H1 (cell line): ENCODE data around the gene RHBG. TPM values are rescaled to one million over a fixed set of nuclear protein-coding genes. Genes with fewer than 3 reads are reported as not detected.

ENCODE experiments used
- CTCF ChIA-PET: fragments of 300-600 bp; sonication (Branson Sonifier 250); formaldehyde crosslinking; loops from one replicate; lab custom pipeline; 2021; ENCODE audit not compliant: partially characterized antibody; lab: Charles Lee
- POLR2A ChIA-PET: fragments of 300-600 bp; sonication (Branson Sonifier 250); formaldehyde crosslinking; loops from one replicate; lab custom pipeline; 2021; ENCODE audit warnings: inconsistent platforms; ENCODE audit not compliant: partially characterized antibody; lab: Charles Lee
- DNase-seq, 2 experiments: peaks; one replicate each; pipeline versions ENCODE4 v3.0.0 to v3.0.0-alpha.2; 2010 to 2022; ENCODE audit warnings: low spot score in 2 of 2, low read depth in 1 of 2, mixed read lengths in 1 of 2
- FAIRE-seq: peaks from 2 replicates; lab custom pipeline; 2011; peaks lifted over from hg19 to GRCh38; lab: Jason Lieb, UNC
- H2AFZ ChIP-seq: 2 replicates; pipeline ENCODE4 v1.8.1; 2012; ENCODE audit warnings: low read length, inconsistent platforms
- H2AK5ac ChIP-seq: 2 replicates; pipeline ENCODE4 v1.6.1; 2013; ENCODE audit warnings: low read depth, low read length
- H2BK120ac ChIP-seq: replicated peaks from 2 replicates; pipeline ENCODE3; 2013; ENCODE audit warnings: low read depth, low read length, inconsistent platforms
- H2BK12ac ChIP-seq: 2 replicates; pipeline ENCODE4 v1.6.1; 2013; ENCODE audit warnings: low read depth, low read length
- H2BK15ac ChIP-seq: 2 replicates; pipeline ENCODE4 v1.6.1; 2013; ENCODE audit warnings: low read length
- H2BK20ac ChIP-seq: 2 replicates; pipeline ENCODE4 v1.6.1; 2013; ENCODE audit warnings: low read length
- H2BK5ac ChIP-seq: 2 replicates; pipeline ENCODE4 v1.6.1; 2013; ENCODE audit warnings: low read depth, low read length
- H3K14ac ChIP-seq: 2 replicates; pipeline ENCODE4 v1.6.1; 2013; ENCODE audit warnings: inconsistent platforms; ENCODE audit not compliant: insufficient read length
- H3K18ac ChIP-seq: 2 replicates; pipeline ENCODE4 v1.6.1; 2013; ENCODE audit warnings: low read length; ENCODE audit errors: extremely low read depth
- H3K23ac ChIP-seq: 2 replicates; pipeline ENCODE4 v1.6.1; 2013; ENCODE audit warnings: inconsistent platforms; ENCODE audit not compliant: insufficient read length
- H3K23me2 ChIP-seq: 2 replicates; pipeline ENCODE4 v1.6.1; 2013; ENCODE audit warnings: low read depth, low read length
- H3K27ac ChIP-seq: 2 replicates; pipeline ENCODE4 v1.6.1; 2011; ENCODE audit warnings: low read depth, low read length, inconsistent platforms
- H3K27me3 ChIP-seq, 4 experiments: replicated peaks in 1 of 4; 1 replicate in 1 of 4; 2 replicates in 3 of 4; pipeline versions ENCODE4 v1.6.1 to v1.8.1; 2011 to 2013; ENCODE audit warnings: low read length in 3 of 4, mild to moderate bottlenecking in 3 of 4, inconsistent platforms in 2 of 4, mixed read lengths in 2 of 4, moderate library complexity in 1 of 4; ENCODE audit not compliant: control insufficient read depth in 3 of 4, insufficient read depth in 3 of 4; ENCODE audit errors: extremely low read depth in 1 of 4
- H3K36me3 ChIP-seq, 4 experiments: 2 replicates each; pipeline versions ENCODE4 v1.6.1 to v1.8.1; 2011 to 2013; ENCODE audit warnings: mild to moderate bottlenecking in 4 of 4, low read length in 3 of 4, moderate library complexity in 2 of 4, control low read depth in 1 of 4, inconsistent platforms in 1 of 4; ENCODE audit not compliant: insufficient read depth in 4 of 4, control insufficient read depth in 2 of 4
- H3K4ac ChIP-seq: replicated peaks from 2 replicates; pipeline ENCODE3; 2013; ENCODE audit warnings: low read length, low read depth, mixed read lengths, inconsistent platforms; ENCODE audit not compliant: insufficient read length
- H3K4me1 ChIP-seq, 4 experiments: replicated peaks in 1 of 4; 1 replicate in 1 of 4; 2 replicates in 3 of 4; pipeline versions ENCODE4 v1.6.1 to v1.8.1; 2011 to 2013; ENCODE audit warnings: low read length in 3 of 4, inconsistent platforms in 2 of 4, mixed read lengths in 1 of 4; ENCODE audit not compliant: insufficient read depth in 4 of 4, control insufficient read depth in 3 of 4
- H3K4me2 ChIP-seq, 2 experiments: 2 replicates each; pipeline versions ENCODE4 v1.6.1 to v1.8.1; 2011 to 2013; ENCODE audit warnings: low read depth in 2 of 2, low read length in 2 of 2, control low read depth in 1 of 2, inconsistent platforms in 1 of 2, mild to moderate bottlenecking in 1 of 2; ENCODE audit not compliant: insufficient read depth in 1 of 2
- H3K4me3 ChIP-seq, 4 experiments: fragments of 200-600, 300-600 bp in 1 of 4; sonication (generic), shearing (Covaris generic), sonication (Bioruptor Twin) in 1 of 4; 2 replicates each; pipeline versions ENCODE4 v1.5.1 to v1.8.1; 2011 to 2016; ENCODE audit warnings: low read length in 4 of 4, low read depth in 3 of 4, control low read depth in 2 of 4, inconsistent platforms in 2 of 4, mild to moderate bottlenecking in 2 of 4, mixed read lengths in 1 of 4, moderate library complexity in 1 of 4; ENCODE audit not compliant: insufficient read depth in 2 of 4; ENCODE audit errors: extremely low read depth in 1 of 4
- H3K56ac ChIP-seq: replicated peaks from 2 replicates; pipeline ENCODE3; 2013; ENCODE audit warnings: low read depth, mild to moderate bottlenecking, mixed read lengths, low read length, inconsistent platforms; ENCODE audit not compliant: insufficient read length
- H3K79me1 ChIP-seq: 2 replicates; pipeline ENCODE4 v1.6.1; 2013; ENCODE audit warnings: low read depth, low read length, control low read depth
- H3K79me2 ChIP-seq, 2 experiments: 2 replicates each; pipeline versions ENCODE4 v1.6.1 to v1.8.1; 2012 to 2013; ENCODE audit warnings: low read length in 2 of 2, mild to moderate bottlenecking in 2 of 2, inconsistent platforms in 1 of 2; ENCODE audit not compliant: insufficient read depth in 2 of 2, control insufficient read depth in 1 of 2
- H3K9ac ChIP-seq, 4 experiments: replicated peaks in 1 of 4; 1 replicate in 1 of 4; 2 replicates in 3 of 4; pipeline versions ENCODE4 v1.6.1 to v1.8.1; 2011 to 2013; ENCODE audit warnings: low read depth in 3 of 4, low read length in 3 of 4, control low read depth in 2 of 4, mild to moderate bottlenecking in 2 of 4, moderate library complexity in 2 of 4, inconsistent platforms in 1 of 4; ENCODE audit errors: extremely low read depth in 1 of 4
- H3K9me3 ChIP-seq, 2 experiments: 2 replicates each; pipeline versions ENCODE4 v1.6.1 to v1.8.1; 2012 to 2013; ENCODE audit warnings: mild to moderate bottlenecking in 2 of 2, moderate library complexity in 2 of 2, control low read depth in 1 of 2, inconsistent platforms in 1 of 2, low read depth in 1 of 2, low read length in 1 of 2, mixed read lengths in 1 of 2; ENCODE audit not compliant: insufficient read depth in 2 of 2
- H4K20me1 ChIP-seq, 2 experiments: replicated peaks in 1 of 2; 2 replicates each; pipeline versions ENCODE3 to v1.8.1; 2011 to 2013; ENCODE audit warnings: inconsistent platforms in 2 of 2, low read length in 2 of 2, mild to moderate bottlenecking in 1 of 2; ENCODE audit not compliant: insufficient read depth in 2 of 2, control insufficient read depth in 1 of 2
- H4K5ac ChIP-seq: 2 replicates; pipeline ENCODE4 v1.6.1; 2013; ENCODE audit warnings: low read length, low read depth, mixed read lengths, inconsistent platforms; ENCODE audit not compliant: insufficient read length
- H4K8ac ChIP-seq: 2 replicates; pipeline ENCODE4 v1.8.0; 2013; ENCODE audit warnings: mild to moderate bottlenecking, moderate library complexity, low read length, inconsistent platforms; ENCODE audit not compliant: insufficient read depth; ENCODE audit errors: extremely low read depth
- H4K91ac ChIP-seq: replicated peaks from 2 replicates; pipeline ENCODE3; 2013; ENCODE audit warnings: low read length, mixed read lengths, inconsistent platforms; ENCODE audit not compliant: insufficient read length
- BCL11A ChIP-seq, 2 experiments: IDR thresholded peaks; one replicate each; pipeline ENCODE4 v1.6.1; 2011; ENCODE audit warnings: low read depth in 2 of 2, low read length in 2 of 2, mild to moderate bottlenecking in 2 of 2
- CBX8 ChIP-seq: fragments of 300-800, 300-1000 bp; sonication (generic); IDR thresholded peaks from 2 replicates; pipeline ENCODE4 v1.7.1; 2016; ENCODE audit warnings: low read depth, low read length, borderline replicate concordance
- CHD2 ChIP-seq: IDR thresholded peaks from 2 replicates; pipeline ENCODE4 v1.6.1; 2012; ENCODE audit warnings: low read length, improper control_type of control experiment
- CREB1 ChIP-seq: IDR thresholded peaks from 2 replicates; pipeline ENCODE4 v1.6.1; 2012; ENCODE audit warnings: inconsistent platforms
- EGR1 ChIP-seq: IDR thresholded peaks from 2 replicates; pipeline ENCODE4 v1.6.1; 2011; ENCODE audit warnings: low read depth, low read length, borderline replicate concordance
- EZH2 ChIP-seq: fragments of 200-600 bp; sonication (generic); IDR thresholded peaks from 2 replicates; pipeline ENCODE4 v1.7.1; 2012; ENCODE audit warnings: low read depth, mild to moderate bottlenecking, moderate library complexity, low read length, inconsistent platforms; ENCODE audit not compliant: severe bottlenecking
- GTF2F1 ChIP-seq: IDR thresholded peaks from 2 replicates; pipeline ENCODE4 v1.6.1; 2012; ENCODE audit warnings: low read depth, low read length, improper control_type of control experiment, borderline replicate concordance
- JUND ChIP-seq: IDR thresholded peaks from 2 replicates; pipeline ENCODE4 v1.6.1; 2011; ENCODE audit warnings: mild to moderate bottlenecking, improper control_type of control experiment, low read length
- MAFK ChIP-seq: IDR thresholded peaks from 2 replicates; pipeline ENCODE4 v1.6.1; 2012; ENCODE audit warnings: low read depth, mild to moderate bottlenecking, improper control_type of control experiment, low read length
- RNF2 ChIP-seq: fragments of 200-900, 300-1000 bp; sonication (generic); IDR thresholded peaks from 2 replicates; pipeline ENCODE4 v1.7.1; 2016; ENCODE audit warnings: borderline replicate concordance, low read depth, mild to moderate bottlenecking, antibody characterized with exemption, low read length; ENCODE audit not compliant: poor library complexity, severe bottlenecking; ENCODE audit errors: missing control alignments
- SIRT6 ChIP-seq: IDR thresholded peaks from one replicate; pipeline ENCODE4 v1.7.1; 2012; ENCODE audit warnings: low read length, inconsistent platforms
- TAF7 ChIP-seq: optimal IDR thresholded peaks from 2 replicates; pipeline ENCODE3; 2011; ENCODE audit warnings: low read depth, mild to moderate bottlenecking, inconsistent platforms, low read length, moderate library complexity, borderline replicate concordance
- ZNF274 ChIP-seq: IDR thresholded peaks from 2 replicates; pipeline ENCODE4 v1.7.0; 2012; ENCODE audit warnings: low read length, borderline replicate concordance; ENCODE audit errors: extremely low read depth
- WGBS, 2 experiments: shearing (Covaris generic) in 1 of 2; methylation state at CpG; one replicate each; pipeline versions ENCODE4 v1.1.6 to v1.1.7; 2013 to 2015; ENCODE audit warnings: low lambda C conversion rate in 2 of 2, mixed read lengths in 2 of 2, inconsistent platforms in 1 of 2, low coverage in 1 of 2, missing lambda C conversion rate in 1 of 2; ENCODE audit not compliant: insufficient replicate concordance in 2 of 2, insufficient coverage in 1 of 2, insufficient read length in 1 of 2; ENCODE audit errors: extremely low coverage in 1 of 2, missing lambda C conversion rate in 1 of 2; 5-methylcytosine and 5-hydroxymethylcytosine counted together
- polyA plus RNA-seq, 7 experiments: library from polyadenylated mRNA; depleted of rRNA in 3 of 7; stranded (reverse) in 5 of 7; unstranded in 2 of 7; fragments of >200 nt in 5 of 7; fragments of 200-250 nt in 2 of 7; gene quantifications; 1 replicate in 5 of 7; 2 replicates in 1 of 7; 4 replicates in 1 of 7; pipeline versions ENCODE4 v1.2.1 to v1.2.3, GENCODE V29; 2011 to 2013; ENCODE audit warnings: missing spikeins in 2 of 7, mixed read lengths in 2 of 7
- total RNA-seq: library from RNA; stranded (reverse); fragmentation: NEBNext Ultra II Directional; extraction: Animal tissue kit (Norgen Biotek cat#: 25700); gene quantifications from 2 replicates; pipeline ENCODE4 v1.2.1, GENCODE V29; 2021
- TF ChIP-seq, protein P1 (sequence below): IDR thresholded peaks from 2 replicates; pipeline ENCODE4 v1.6.1; 2012; ENCODE audit warnings: inconsistent platforms

The RHBG gene
- total and polyA plus RNA-seq, 2 of the 8 experiments (the other 6 are each of a cell fraction or from before 2014, with no cell fraction given), result 2.6 to 2.7 TPM

DNA sequence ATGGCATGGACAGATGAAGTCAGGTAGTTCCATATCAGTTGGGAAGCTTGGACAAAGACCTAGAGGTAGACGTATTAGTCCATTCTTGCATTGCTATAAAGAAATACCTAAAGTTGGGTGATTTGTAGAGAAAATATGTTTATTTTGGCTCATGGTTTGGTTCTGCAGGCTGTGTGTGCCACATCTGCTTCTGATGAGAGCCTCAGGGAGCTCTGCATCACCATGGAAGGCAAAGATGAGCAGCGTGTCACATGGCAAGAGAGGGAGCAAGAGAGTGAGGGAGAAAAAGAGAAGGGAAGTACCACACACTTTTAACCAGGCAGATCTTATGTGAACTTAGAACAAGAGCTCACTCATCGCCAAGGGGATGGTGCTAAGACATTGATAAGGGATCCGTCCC is 21.7 kb upstream of the RHBG start:
- H3K23ac ChIP-seq, result no peak overlapping the region
- no peaks in the 10 kb centered on the region for H3K23me2 ChIP-seq
- H3K4me1 ChIP-seq, result no peaks in the 10 kb centered on the region
- H3K79me1 ChIP-seq, result no peaks in the 10 kb centered on the region
- CTCF ChIA-PET, result interaction anchor here (0.6 to 1.6 kb wide), 5 partner anchors 9 to 759 kb away, joined by 3 to 18 read pairs (median 6); no protein-coding TSS in a partner anchor
- H2BK20ac ChIP-seq, result no peak overlapping the region
- POLR2A ChIA-PET, result interaction anchor here (1.2 to 2.0 kb wide), 4 partner anchors 9 to 103 kb away, joined by 3 to 7 read pairs (median 4); partner anchors contain the start of gene CCT3
- WGBS, 2 experiments, result 83% methylated on average over 4 of the region's 4 CpGs; no CpG with 5 or more reads in 1 of the 2 experiments
- no peak overlapping the region for H3K4me3 ChIP-seq
- no peak overlapping the region for H3K4me2 ChIP-seq
- DNase-seq (no peak), FAIRE-seq (no peak)
- no peak overlapping the region for H3K18ac ChIP-seq
- H3K9me3 ChIP-seq, result no peaks in the 10 kb centered on the region
- no peak overlapping the region for H2BK12ac ChIP-seq
- H2AFZ ChIP-seq, result no peak overlapping the region
- no peak overlapping the region for H2BK120ac ChIP-seq
- no peaks in the 10 kb centered on the region for H3K79me2 ChIP-seq
- no peak overlapping the region for H3K56ac ChIP-seq
- no peak overlapping the region for H4K5ac ChIP-seq
- H2AK5ac ChIP-seq, result no peak overlapping the region
- no peak overlapping the region for H4K8ac ChIP-seq
- no peak overlapping the region for H3K27ac ChIP-seq
- no peaks in the 10 kb centered on the region for H3K36me3 ChIP-seq
- no peaks in the 10 kb centered on the region for H4K20me1 ChIP-seq
- no peaks in the 10 kb centered on the region for H3K27me3 ChIP-seq
- no peak overlapping the region for H3K9ac ChIP-seq
- no peak overlapping the region for H3K4ac ChIP-seq
- no peak overlapping the region for H2BK15ac ChIP-seq
- no peak overlapping the region for H2BK5ac ChIP-seq
- H4K91ac ChIP-seq, result no peak overlapping the region
- no peak overlapping the region for H3K14ac ChIP-seq
- TF ChIP-seq EGR1, result no peak
- TF ChIP-seq EZH2, result no peak
- TF ChIP-seq, protein P1, sequence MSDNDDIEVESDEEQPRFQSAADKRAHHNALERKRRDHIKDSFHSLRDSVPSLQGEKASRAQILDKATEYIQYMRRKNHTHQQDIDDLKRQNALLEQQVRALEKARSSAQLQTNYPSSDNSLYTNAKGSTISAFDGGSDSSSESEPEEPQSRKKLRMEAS, result no peak
- TF ChIP-seq SIRT6, result no peak
- no peak for TF ChIP-seq ZNF274
- no peak for TF ChIP-seq CHD2
- TF ChIP-seq RNF2, result no peak
- no peak for TF ChIP-seq JUND
- TF ChIP-seq CREB1, result no peak
- no peak for TF ChIP-seq CBX8
- no peak for TF ChIP-seq MAFK
- no peak for TF ChIP-seq GTF2F1
- TF ChIP-seq BCL11A (IDR thresholded peaks at IDR 0.05; ENCODE audit: low read depth in 2 of 2, low read length in 2 of 2), result no peak
- no peak for TF ChIP-seq TAF7
